Measurements from ENCODE around the gene UBASH3B. TPM values are rescaled to one million over a fixed set of nuclear protein-coding genes. Genes with fewer than 3 reads are reported as not detected.
"Not testable (repeated sequence)": the region's sequence is repeated elsewhere in the genome, so short reads cannot be mapped to it uniquely, and the experiment has no call there.

The UBASH3B gene
- total RNA-seq = 31.5 TPM

- peak; percentile 77 for DNase-seq (ENCODE audit: low spot score)
These were observed at the start of gene UBASH3B for GRCh38 chr11:122655527-122656072. Gene UBASH3B, plus strand, starts transcription at chr11:122655722. Its CDS starts 328 bp downstream, at chr11:122656050.

- not testable (repeated sequence) for DNase-seq (ENCODE audit: low spot score)
These were observed 48.4 kb upstream of the UBASH3B start for GRCh38 chr11:122607162-122607561.

DNA sequence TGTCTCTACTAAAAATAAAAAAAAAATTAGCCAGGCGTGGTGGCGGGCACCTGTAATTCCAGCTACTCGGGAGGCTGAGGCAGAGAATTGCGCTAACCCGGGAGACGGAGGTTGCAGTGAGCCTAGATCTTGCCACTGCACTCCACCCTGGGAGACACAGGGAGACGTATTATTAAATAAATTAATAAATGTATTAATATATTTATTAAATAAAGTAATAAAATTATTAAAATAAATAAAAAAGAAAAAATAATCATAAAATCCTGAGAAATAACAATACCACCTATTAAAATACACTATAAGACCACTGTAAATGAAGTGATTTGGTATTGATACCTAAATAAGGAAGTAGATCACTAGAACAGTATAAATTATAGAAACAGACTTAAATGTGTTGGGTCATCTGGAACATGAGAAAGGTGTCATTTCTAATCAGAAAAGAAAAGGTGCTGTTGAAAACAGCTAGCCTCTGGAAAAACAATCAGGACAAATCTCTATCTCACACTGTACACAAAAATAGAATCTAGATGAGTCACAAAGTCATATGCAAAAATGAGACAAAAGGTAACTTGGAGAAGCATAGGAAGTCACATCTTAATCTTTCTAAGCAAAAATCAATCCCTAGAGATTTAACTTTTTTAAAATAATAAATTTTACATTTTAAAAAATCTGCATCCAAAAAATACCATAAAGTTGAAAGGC lies 43.2 kb upstream of the UBASH3B start:
- no peak for DNase-seq (ENCODE audit: low spot score)

DNA sequence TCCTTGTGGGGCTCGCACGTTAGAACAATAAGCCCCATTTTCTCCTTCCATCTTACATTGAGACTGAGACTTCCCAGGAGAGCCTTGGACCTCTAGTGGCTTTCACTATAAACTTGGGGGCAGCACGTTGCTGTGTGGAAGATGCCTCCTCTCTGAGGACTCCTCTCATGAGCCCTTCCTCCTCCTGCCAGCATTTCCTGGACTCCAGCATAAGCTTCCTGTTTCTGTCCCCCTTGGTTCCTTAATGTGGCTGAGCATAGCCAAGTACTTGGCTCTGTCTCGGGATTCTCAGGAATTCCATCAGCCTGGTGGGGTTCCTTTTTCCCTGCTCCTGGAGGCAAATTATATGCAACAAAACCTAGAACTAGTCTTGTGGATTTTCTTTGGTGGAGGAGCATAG lies 38.8 kb upstream of the UBASH3B start:
- no peak for DNase-seq (ENCODE audit: low spot score)

DNA sequence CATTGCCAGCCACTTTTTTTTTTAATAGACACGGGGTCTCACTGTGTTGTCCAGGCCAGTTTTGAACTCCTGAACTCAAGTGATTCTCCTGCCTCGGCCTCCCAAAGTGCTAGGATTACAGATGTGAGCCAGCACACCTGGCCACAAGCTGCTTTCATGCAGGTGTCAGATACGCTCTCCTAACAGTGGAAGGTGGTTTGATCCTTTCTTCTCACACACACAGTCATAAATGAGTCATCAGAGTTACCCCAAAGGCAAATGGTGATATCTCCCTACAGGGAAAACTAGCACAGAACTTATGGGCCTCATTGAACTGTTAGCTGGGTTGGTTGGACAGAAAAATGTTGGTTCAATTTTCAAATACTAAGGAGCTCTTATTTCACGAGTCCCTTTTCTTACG lies 38.2 kb upstream of the UBASH3B start:
- DNase-seq (ENCODE audit: low spot score) = no peak

- DNase-seq (ENCODE audit: low spot score) = no peak
These were observed 37.6 kb upstream of the UBASH3B start for GRCh38 chr11:122617926-122618325.

GRCh38 chr11:122618927-122619326 lies 36.6 kb upstream of the UBASH3B start:
- DNase-seq (ENCODE audit: low spot score) = no peak

- no peak for DNase-seq (ENCODE audit: low spot score)
These were observed 35.8 kb upstream of the UBASH3B start for GRCh38 chr11:122619757-122620156.

DNA sequence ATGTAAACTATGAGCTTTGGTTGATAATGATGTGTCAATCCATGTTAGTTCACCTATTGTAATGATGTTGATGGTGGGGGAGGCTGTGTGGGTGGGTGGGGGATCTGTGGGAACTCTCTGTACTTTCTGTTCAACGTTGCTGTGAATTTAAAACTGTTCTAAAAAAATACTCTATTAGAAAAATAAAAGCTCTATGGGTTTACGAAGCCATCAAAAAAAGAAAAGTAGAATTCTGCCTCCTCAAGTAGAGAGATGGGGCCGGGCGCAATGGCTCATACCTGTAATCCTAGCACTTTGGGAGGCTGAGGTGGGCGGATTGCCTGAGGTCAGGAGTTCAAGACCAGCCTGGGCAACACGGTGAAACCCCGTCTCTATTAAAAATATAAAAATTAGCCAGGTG lies 30.0 kb upstream of the UBASH3B start:
- DNase-seq (ENCODE audit: low spot score) = not testable (repeated sequence)

GRCh38 chr11:122625976-122626665 lies 29.4 kb upstream of the UBASH3B start:
- no peak for DNase-seq (ENCODE audit: low spot score)

DNA sequence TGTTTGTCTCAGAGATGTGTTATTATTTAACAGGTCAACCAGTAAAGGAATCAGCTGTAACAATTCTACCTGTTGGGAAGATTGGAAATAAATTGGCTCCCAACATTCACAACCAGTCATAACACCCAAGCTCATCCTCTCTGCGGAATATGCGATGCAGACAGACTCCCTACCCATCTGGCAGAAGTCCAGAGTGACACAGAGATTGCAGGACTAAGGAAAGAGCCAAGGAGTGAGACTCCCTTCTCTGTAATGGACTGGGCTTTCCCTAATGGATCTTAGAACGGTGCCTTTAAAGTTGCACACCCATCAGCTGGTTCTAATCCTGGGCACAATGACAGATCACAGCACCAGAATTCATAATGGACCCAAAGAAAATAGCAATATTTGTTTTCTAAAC lies 27.8 kb upstream of the UBASH3B start:
- no peak for DNase-seq (ENCODE audit: low spot score)

DNA sequence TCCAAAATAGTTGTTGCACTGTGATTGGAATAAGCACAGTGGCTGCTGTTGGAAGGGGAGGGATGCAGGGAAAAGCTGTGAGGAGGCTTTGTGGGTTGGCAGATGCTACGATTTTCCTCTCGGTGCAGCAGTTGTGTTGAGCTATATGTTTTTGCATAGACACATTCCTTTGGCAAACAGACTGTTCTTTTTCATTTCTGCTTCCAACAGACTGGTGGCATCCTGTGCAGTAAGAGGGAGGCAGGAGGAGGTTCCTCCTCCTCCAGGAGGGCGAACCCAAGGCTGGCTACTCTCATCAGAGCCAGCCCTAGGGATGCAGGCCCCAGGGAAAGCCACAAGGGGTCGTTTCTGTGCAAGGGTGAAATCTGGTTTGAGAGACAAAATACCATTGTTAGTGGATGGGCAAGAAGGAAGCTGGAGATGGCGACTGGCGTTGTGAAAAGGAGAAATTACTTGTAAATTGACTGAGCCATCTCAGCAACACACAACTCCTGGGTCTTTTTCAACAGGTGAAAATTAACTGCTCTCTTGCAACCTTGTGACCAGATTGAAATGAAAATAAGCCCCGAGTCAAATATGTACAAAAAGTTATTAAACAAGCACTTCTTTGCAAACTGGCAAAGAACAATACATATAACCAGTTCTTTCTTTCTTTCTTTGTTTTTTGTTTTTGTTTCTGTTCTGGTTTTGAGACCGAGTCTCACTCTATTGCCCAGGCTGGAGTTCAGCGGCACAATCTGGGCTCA lies 26.5 kb upstream of the UBASH3B start:
- DNase-seq (ENCODE audit: low spot score) = peak; percentile 69

- DNase-seq (ENCODE audit: low spot score) = no peak
These were observed 23.2 kb upstream of the UBASH3B start for GRCh38 chr11:122632181-122632824.

DNA sequence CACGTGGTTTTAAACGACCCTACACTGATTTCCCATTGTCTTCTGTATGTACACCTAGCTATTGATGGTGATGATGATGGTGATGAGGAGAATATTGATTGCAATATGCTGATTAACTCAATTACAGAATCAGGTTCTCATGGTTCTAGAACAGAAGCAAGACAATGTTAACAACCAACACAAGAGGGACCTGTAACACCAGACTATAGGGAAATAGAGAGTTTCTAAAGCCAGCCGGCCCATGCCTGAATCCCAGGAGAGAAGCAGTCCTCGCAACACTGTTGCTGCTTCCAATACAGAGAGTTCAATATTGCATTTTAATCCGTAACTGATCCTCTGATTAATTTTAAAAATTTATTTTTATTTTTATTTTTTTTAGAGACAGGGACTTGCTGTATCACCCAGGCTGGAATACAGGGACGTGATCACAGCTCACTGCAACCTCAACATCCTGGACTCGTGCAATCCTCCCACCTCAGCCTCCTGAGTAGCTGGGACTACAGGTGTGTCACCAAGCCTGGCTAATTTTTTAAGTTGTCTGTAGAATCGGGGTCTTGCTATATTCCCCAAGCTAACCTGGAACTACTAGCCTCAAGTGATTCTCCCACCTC lies 22.2 kb upstream of the UBASH3B start:
- DNase-seq (ENCODE audit: low spot score) = no peak

DNA sequence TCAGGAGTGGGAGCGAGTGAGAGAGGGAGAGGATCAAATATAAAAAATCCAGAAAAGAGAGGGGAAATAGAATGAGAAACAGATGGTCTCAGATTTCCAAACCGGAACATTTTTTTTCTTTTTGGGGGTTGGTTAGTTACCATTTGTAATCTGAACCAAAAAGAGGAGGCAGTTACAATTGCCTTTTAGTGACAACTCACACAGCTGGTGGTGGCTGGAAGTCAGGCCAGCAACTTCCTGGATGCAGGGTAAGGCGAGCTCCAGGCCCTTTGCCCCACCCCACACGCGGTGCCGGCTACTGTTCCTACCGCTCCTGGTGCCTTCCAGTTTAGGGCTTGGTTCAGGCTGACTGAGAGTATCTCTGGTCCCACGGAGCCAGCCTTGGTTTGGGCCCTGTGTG lies 21.0 kb upstream of the UBASH3B start:
- DNase-seq (ENCODE audit: low spot score) = peak; percentile 49

DNA sequence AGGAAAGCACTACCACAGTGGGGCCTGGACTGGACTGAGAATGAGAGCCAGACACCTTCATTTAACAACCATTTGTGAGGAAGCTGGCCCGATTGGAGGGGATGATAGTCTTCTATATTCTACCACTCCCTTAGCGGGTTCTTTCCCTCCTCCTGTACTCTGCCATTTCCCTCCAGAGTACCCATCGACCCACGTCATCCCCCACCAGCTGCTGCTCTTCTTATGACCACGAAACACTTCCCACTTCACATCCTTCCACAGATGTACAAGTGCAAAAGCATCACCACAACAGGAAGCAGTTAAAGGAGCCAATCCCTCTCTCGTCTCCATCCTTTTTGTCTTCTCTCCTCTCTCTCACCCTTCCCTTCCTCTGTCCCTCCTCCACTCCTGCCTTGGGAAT lies 18.0 kb upstream of the UBASH3B start:
- no peak for DNase-seq (ENCODE audit: low spot score)

DNA sequence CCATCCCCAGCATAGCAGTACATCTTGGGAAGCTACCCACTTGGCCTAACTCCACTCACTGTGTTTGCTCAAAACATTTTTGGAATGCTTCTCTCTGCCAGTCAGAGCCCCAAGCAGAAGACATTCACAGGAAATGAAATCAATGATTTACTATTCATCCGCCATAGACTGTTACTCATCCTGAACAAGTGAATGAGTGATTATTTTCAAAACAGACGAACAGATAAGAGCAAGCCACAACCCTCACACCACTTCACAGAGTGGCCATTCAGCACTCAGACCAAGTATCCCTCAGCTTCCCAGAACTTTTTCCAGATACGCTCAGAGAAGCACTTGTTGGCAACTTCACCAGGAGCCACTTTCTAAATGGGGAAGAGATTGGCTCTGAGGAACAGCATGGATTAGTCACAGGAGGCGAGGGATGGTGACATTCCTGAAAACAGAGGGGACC lies 13.0 kb upstream of the UBASH3B start:
- no peak for DNase-seq (ENCODE audit: low spot score)

DNA sequence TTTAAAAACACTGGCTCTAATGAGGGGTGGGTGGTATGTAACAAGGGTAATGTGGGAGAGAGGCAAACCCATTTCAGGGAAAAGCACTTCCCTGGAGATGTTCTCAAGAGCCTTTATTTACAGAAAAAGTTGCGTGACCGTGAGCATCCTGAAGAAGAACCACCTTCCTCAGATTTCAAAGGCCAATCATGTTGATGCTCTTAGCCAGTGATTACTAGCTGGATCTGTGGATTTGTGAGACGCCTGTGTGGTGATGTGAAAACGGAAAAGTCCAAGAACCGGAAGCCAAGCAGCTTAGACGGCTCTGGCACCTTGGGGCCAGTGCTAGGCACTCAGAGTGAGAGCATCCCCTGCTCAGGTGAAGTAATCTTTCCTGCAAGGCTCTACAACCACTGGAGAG lies 12.6 kb upstream of the UBASH3B start:
- no peak for DNase-seq (ENCODE audit: low spot score)

DNA sequence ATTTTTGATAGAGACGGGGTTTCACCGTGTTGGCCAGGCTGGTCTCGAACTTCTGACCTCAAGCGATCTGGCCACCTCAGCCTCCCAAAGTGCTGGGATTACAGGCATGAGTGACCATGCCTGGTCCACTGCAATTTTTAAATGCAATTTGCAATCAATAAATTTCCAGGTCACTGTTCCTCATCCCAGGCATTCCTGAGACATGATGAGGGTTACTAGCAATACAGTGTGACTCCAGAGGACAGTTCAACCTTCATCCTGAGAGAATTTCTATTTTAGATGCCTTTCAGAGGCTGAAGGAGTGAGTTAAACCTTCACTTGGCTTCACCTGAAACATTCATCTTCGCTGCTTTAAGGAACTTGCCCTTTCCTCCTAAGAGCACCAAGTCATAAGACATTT lies 9.7 kb upstream of the UBASH3B start:
- DNase-seq (ENCODE audit: low spot score) = no peak

- DNase-seq (ENCODE audit: low spot score) = no peak
These were observed 8.8 kb upstream of the UBASH3B start for GRCh38 chr11:122646549-122647340.

All from ureter (tissue), 1 donor.